ENCODE data around the gene RGS19. TPM values are rescaled to one million over a fixed set of nuclear protein-coding genes. Genes with fewer than 3 reads are reported as not detected.
A peak's percentile ranks its signal among the peaks of the same experiment; 100 is the strongest.

RGS19 gene
- total RNA-seq, 3 donors from 2014 or later: 4.7 to 6.9 (median 6.5) TPM

DNA sequence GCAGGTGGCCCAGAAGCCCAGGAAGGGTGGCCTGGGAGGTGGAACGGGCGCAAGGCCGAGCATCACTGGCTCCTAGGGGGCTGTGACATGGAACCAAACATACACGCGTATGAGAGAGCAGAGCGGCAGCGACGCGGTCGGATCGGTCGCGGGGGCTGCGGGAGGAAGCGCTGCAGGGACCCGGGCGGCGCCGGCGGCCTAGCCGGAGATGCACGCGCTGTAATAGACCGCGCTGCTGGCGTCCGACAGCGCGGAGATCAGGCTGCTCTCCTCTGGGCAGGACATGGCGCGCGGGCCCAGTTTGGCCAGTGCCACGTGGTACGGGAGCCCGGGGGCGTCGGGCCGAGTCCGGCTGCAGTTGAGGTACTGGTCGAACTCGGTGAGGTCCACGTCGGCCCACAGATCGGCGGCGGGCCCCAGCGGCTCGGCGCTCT, 31.3 kb downstream of the RGS19 start:
- no peak overlapping the region for H3K4me3 ChIP-seq
- ATAC-seq: no peak
- no peaks in the 10 kb centered on the region for H3K9me3 ChIP-seq
- no peak for DNase-seq
- H3K36me3 ChIP-seq (ENCODE audit: low read depth): no peaks in the 10 kb centered on the region
- peaks cover 5% of the 10 kb centered on the region for H3K4me1 ChIP-seq (ENCODE audit: low read depth)
- intact Hi-C loops (cut with DNase I, micrococcal nuclease): no loop called here
- no peak for TF ChIP-seq CTCF (IDR thresholded peaks at IDR 0.05)

GRCh38 chr20:64047046-64047389, 32.3 kb downstream of the RGS19 start:
- Histone ChIP-seq H3K9me3 (no peaks in the 10 kb centered on the region), H3K36me3 (ENCODE audit: low read depth) (no peaks in the 10 kb centered on the region), H3K4me1 (ENCODE audit: low read depth) (peaks cover 5% of the 10 kb centered on the region), H3K4me3 (no peak overlapping the region)
- intact Hi-C loops (cut with DNase I, micrococcal nuclease): no loop called here
- ATAC-seq: no peak
- no peak for TF ChIP-seq CTCF (IDR thresholded peaks at IDR 0.05)
- no peak for DNase-seq

- Histone ChIP-seq H3K4me1 (ENCODE audit: low read depth) (peaks cover 5% of the 10 kb centered on the region), H3K36me3 (ENCODE audit: low read depth) (no peaks in the 10 kb centered on the region), H3K9me3 (no peaks in the 10 kb centered on the region), H3K4me3 (no peak overlapping the region)
- DNase-seq (no peak), ATAC-seq (no peak)
- intact Hi-C loops (cut with DNase I, micrococcal nuclease): no loop called here
- TF ChIP-seq CTCF (IDR thresholded peaks at IDR 0.05): no peak
These were observed 33.8 kb downstream of the RGS19 start for GRCh38 chr20:64045346-64046011.

GRCh38 chr20:64044484-64045247, 34.7 kb downstream of the RGS19 start:
- TF ChIP-seq CTCF (IDR thresholded peaks at IDR 0.05): no peak
- Histone ChIP-seq H3K4me1 (ENCODE audit: low read depth) (no peaks in the 10 kb centered on the region), H3K4me3 (no peak overlapping the region), H3K9me3 (no peaks in the 10 kb centered on the region), H3K36me3 (ENCODE audit: low read depth) (no peaks in the 10 kb centered on the region)
- DNase-seq (no peak), ATAC-seq (peak; percentile 27)
- intact Hi-C loops (cut with DNase I, micrococcal nuclease): no loop called here

DNA sequence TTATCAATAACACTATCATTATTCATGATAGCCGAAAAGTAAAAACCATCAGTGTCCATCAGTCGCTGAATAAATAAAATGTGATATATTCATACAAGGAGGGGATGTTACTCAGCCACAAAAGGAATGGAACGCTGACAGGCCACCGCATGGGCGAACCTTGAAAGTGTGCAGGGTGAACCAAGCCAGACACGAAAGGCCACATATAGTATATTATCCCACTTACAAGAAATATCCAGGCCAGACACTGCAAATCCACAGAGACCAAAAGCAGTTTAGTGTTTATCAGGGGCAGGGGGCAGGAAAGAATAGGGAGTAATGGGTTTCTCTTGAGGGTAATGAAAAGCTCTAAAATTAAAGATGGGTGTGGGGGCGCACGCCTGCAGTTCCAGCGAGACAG, 35.5 kb downstream of the RGS19 start:
- Histone ChIP-seq H3K9me3 (no peaks in the 10 kb centered on the region), H3K4me1 (ENCODE audit: low read depth) (peaks cover 4% of the 10 kb centered on the region), H3K36me3 (ENCODE audit: low read depth) (no peaks in the 10 kb centered on the region), H3K4me3 (no peak overlapping the region)
- no peak for TF ChIP-seq CTCF (IDR thresholded peaks at IDR 0.05)
- DNase-seq: no peak
- intact Hi-C loops (cut with DNase I, micrococcal nuclease): no loop called here
- no peak for ATAC-seq
